Spleen (tissue), 11 donors: ENCODE data around the gene IRF2BPL. TPM values are rescaled to one million over a fixed set of nuclear protein-coding genes. Genes with fewer than 3 reads are reported as not detected.

ENCODE experiments used
- DNase-seq: peaks from one replicate; pipeline ENCODE4 v3.0.0-alpha.2; 2020
- H3K27ac ChIP-seq, 8 donors: fragments of 200-600 bp; sonication (generic) in 7 of 8; 1 replicate in 4 of 8; 2 replicates in 4 of 8; pipeline versions ENCODE4 v1.5.0 to v1.8.0; 2016 to 2021; ENCODE audit warnings: inconsistent platforms in 4 of 8, mild to moderate bottlenecking in 4 of 8, moderate library complexity in 1 of 8
- H3K27me3 ChIP-seq, 7 donors: fragments of 200-600 bp; sonication (generic) in 6 of 7; replicated peaks in 1 of 7; 1 replicate in 4 of 7; 2 replicates in 3 of 7; pipeline versions ENCODE4 v1.5.0 to v1.8.0; 2016 to 2021; ENCODE audit warnings: inconsistent platforms in 3 of 7, mild to moderate bottlenecking in 1 of 7
- H3K36me3 ChIP-seq, 6 donors: fragments of 200-600 bp; sonication (generic) in 5 of 6; 1 replicate in 4 of 6; 2 replicates in 2 of 6; pipeline versions ENCODE4 v1.5.0 to v1.8.0; 2016 to 2021; ENCODE audit warnings: inconsistent platforms in 2 of 6
- H3K4me1 ChIP-seq, 6 donors: fragments of 200-600 bp; sonication (generic) in 5 of 6; 1 replicate in 3 of 6; 2 replicates in 3 of 6; pipeline versions ENCODE4 v1.5.0 to v1.8.0; 2016 to 2021; ENCODE audit warnings: inconsistent platforms in 3 of 6
- H3K4me3 ChIP-seq, 8 donors: fragments of 200-600 bp; sonication (generic) in 7 of 8; 1 replicate in 4 of 8; 2 replicates in 4 of 8; pipeline versions ENCODE4 v1.5.0 to v1.8.0; 2016 to 2021; ENCODE audit warnings: inconsistent platforms in 4 of 8, mild to moderate bottlenecking in 4 of 8, moderate library complexity in 2 of 8
- H3K9me3 ChIP-seq, 8 donors: fragments of 200-600 bp; sonication (generic) in 7 of 8; 1 replicate in 4 of 8; 2 replicates in 4 of 8; pipeline versions ENCODE4 v1.5.0 to v1.8.0; 2016 to 2021; ENCODE audit warnings: inconsistent platforms in 4 of 8
- CTCF ChIP-seq, 11 experiments: fragments of 200-600 bp in 7 of 11; fragments of 450-650 bp in 4 of 11; sonication (generic) in 4 of 11; IDR thresholded peaks in 8 of 11; conservative IDR thresholded peaks in 3 of 11; 1 replicate in 7 of 11; 2 replicates in 4 of 11; pipeline versions ENCODE4 v1.4.0 to v1.8.0; 2016 to 2021; ENCODE audit warnings: antibody characterized with exemption in 11 of 11, inconsistent platforms in 4 of 11, mild to moderate bottlenecking in 1 of 11
- POLR2A ChIP-seq, 3 donors: fragments of 450-650 bp; IDR thresholded peaks; one replicate each; pipeline ENCODE4 v1.5.1; 2017; ENCODE audit warnings: antibody characterized with exemption in 3 of 3, mild to moderate bottlenecking in 1 of 3
- POLR2AphosphoS5 ChIP-seq, 3 donors: sonication (generic); formaldehyde crosslinking; IDR thresholded peaks; one replicate each; pipeline ENCODE4 v1.5.1; 2017; ENCODE audit warnings: antibody characterized with exemption in 3 of 3
- WGBS, 5 donors: extraction: QIAGEN DNeasy Blood & Tissue Kit in 3 of 5; methylation state at CpG; one replicate each; pipeline versions ENCODE4 v1.1.5 to v1.1.7; 2013 to 2018; 5-methylcytosine and 5-hydroxymethylcytosine counted together
- intact Hi-C: fragments of 100-400 bp; cut with DNase I; formaldehyde crosslinking; loops from one replicate; pipeline ENCODE4 v1.15.0; 2023; ENCODE audit warnings: low total_unique reads
- polyA plus RNA-seq, 3 donors: library from polyadenylated mRNA; stranded (reverse); fragments of 200-250 nt; gene quantifications; one replicate each; pipeline ENCODE4 v1.2.1, GENCODE V29; 2013
- total RNA-seq, 7 donors: library from RNA; depleted of rRNA in 3 of 7; stranded (reverse); fragments of >200 nt in 3 of 7; fragmentation: NEBNext Ultra II Directional in 4 of 7; extraction: Animal tissue kit (Norgen Biotek cat#: 25700) in 4 of 7; gene quantifications; one replicate each; pipeline versions ENCODE4 v1.1.0 to v1.2.1, GENCODE V29; 2016 to 2021
- donor health status: healthy with polysubstance abuse.
- donor health status: DM: no; HTN: no; CAD: no; lungs with moderate emphysema.
- donor health status: DM: no; HTN: no; CAD: no.
- donor health status: Bipolar disorder and iron deficiency.
- donor health status: healthy.
- donor health status: DM: no; HTN: no; CAD: no.
- donor health status: DM: yes; HTN: yes; CAD: no.

IRF2BPL gene
- total and polyA plus RNA-seq, 10 donors, result 4.1 to 62.7 (median 46.2) TPM

GRCh38 chr14:77053046-77053841 lies 24.7 kb upstream of the IRF2BPL start:
- H3K4me3 ChIP-seq, result no peak overlapping the region
- DNase-seq, result peak; percentile 94
- no peaks in the 10 kb centered on the region for H3K36me3 ChIP-seq
- peaks cover 0 to 38% (median 22%) of the 10 kb centered on the region in 6 donors for H3K4me1 ChIP-seq
- H3K27ac ChIP-seq, result peak overlapping the region in 4 of 8 donors; percentile 50 to 83 (median 80)
- no peaks in the 10 kb centered on the region for H3K27me3 ChIP-seq
- intact Hi-C loops, result loop anchor here (2.0 kb wide), 1 partner anchor 140 kb away; no protein-coding TSS in a partner anchor
- 34 to 39% (median 37%) methylated on average over 21 of the region's 21 CpGs for WGBS, 5 donors
- TF ChIP-seq POLR2A (IDR thresholded peaks at IDR 0.05) (no peak), CTCF (IDR thresholded peaks at IDR 0.05 in 8 of 11, conservative IDR thresholded peaks at IDR 0.05 in 3 of 11) (peak; percentile 83 to 97 (median 93)), POLR2AphosphoS5 (IDR thresholded peaks at IDR 0.05) (peak; percentile 7 to 68 (median 63))
- peaks cover 0 to 10% (median 9%) of the 10 kb centered on the region in 8 donors for H3K9me3 ChIP-seq

- no peaks in the 10 kb centered on the region for H3K36me3 ChIP-seq
- no peak overlapping the region for H3K4me3 ChIP-seq
- H3K9me3 ChIP-seq, result peaks cover 0 to 10% (median 9%) of the 10 kb centered on the region in 8 donors
- TF ChIP-seq POLR2A (IDR thresholded peaks at IDR 0.05) (no peak), POLR2AphosphoS5 (IDR thresholded peaks at IDR 0.05) (no peak), CTCF (IDR thresholded peaks at IDR 0.05 in 8 of 11, conservative IDR thresholded peaks at IDR 0.05 in 3 of 11) (no peak)
- 87 to 91% (median 89%) methylated on average over 8 of the region's 8 CpGs for WGBS, 5 donors
- intact Hi-C loops, result loop anchor here (2.0 kb wide), 1 partner anchor 140 kb away; no protein-coding TSS in a partner anchor
- H3K4me1 ChIP-seq, result peaks cover 0 to 45% (median 22%) of the 10 kb centered on the region in 6 donors
- peak overlapping the region in 7 of 8 donors; percentile 5 to 83 (median 77) for H3K27ac ChIP-seq
- no peaks in the 10 kb centered on the region for H3K27me3 ChIP-seq
- DNase-seq, result no peak
Observed at GRCh38 chr14:77052281-77053044, 24.0 kb upstream of the IRF2BPL start.

GRCh38 chr14:77051116-77051515 lies 22.6 kb upstream of the IRF2BPL start:
- Histone ChIP-seq H3K4me3 (no peak overlapping the region), H3K27ac (peak overlapping the region in 7 of 8 donors; percentile 24 to 83 (median 79)), H3K36me3 (no peaks in the 10 kb centered on the region), H3K27me3 (no peaks in the 10 kb centered on the region), H3K4me1 (peaks cover 0 to 59% (median 32%) of the 10 kb centered on the region in 6 donors), H3K9me3 (peaks cover 0 to 6% (median 5%) of the 10 kb centered on the region in 8 donors)
- DNase-seq, result peak; percentile 89
- TF ChIP-seq POLR2AphosphoS5 (IDR thresholded peaks at IDR 0.05) (peak; percentile 81 to 90 (median 89)), POLR2A (IDR thresholded peaks at IDR 0.05) (no peak)
- intact Hi-C loops, result no loop called here
- WGBS, 5 donors, result 45 to 71% (median 53%) methylated on average over 11 of the region's 11 CpGs

- intact Hi-C loops, result no loop called here
- DNase-seq, result no peak
- peaks cover 36 to 84% (median 67%) of the 10 kb centered on the region in 6 donors for H3K4me1 ChIP-seq
- TF ChIP-seq POLR2AphosphoS5 (IDR thresholded peaks at IDR 0.05) (no peak), CTCF (IDR thresholded peaks at IDR 0.05 in 8 of 11, conservative IDR thresholded peaks at IDR 0.05 in 3 of 11) (no peak), POLR2A (IDR thresholded peaks at IDR 0.05) (no peak)
- 74 to 83% (median 78%) methylated on average over 3 of the region's 3 CpGs for WGBS, 5 donors
- H3K9me3 ChIP-seq, result no peaks in the 10 kb centered on the region
- no peaks in the 10 kb centered on the region for H3K36me3 ChIP-seq
- no peaks in the 10 kb centered on the region for H3K27me3 ChIP-seq
- peak overlapping the region in 6 of 8 donors; percentile 94 to 100 (median 100) for H3K27ac ChIP-seq
- no peak overlapping the region for H3K4me3 ChIP-seq
Observed at GRCh38 chr14:77046721-77047120, 18.2 kb upstream of the IRF2BPL start.
